Upper lobe of left lung (tissue), 4 donors: ENCODE measurements around the gene DMRTC2.

Experiments
- CTCF ChIP-seq, 6 experiments: fragments of 450-650 bp in 4 of 6; fragments of 200-600 bp in 2 of 6; sonication (generic) in 2 of 6; IDR thresholded peaks; one replicate each; pipeline ENCODE4 v1.5.1; 2016 to 2019; ENCODE audit warnings: antibody characterized with exemption in 6 of 6
- EP300 ChIP-seq, 4 donors: sonication (generic); formaldehyde crosslinking; IDR thresholded peaks; one replicate each; pipeline ENCODE4 v1.5.1; 2017; ENCODE audit warnings: antibody characterized with exemption in 4 of 4, control low read depth in 2 of 4
- POLR2A ChIP-seq, 4 donors: fragments of 450-650 bp; IDR thresholded peaks; one replicate each; pipeline ENCODE4 v1.5.1; 2016 to 2017; ENCODE audit warnings: antibody characterized with exemption in 4 of 4, mild to moderate bottlenecking in 2 of 4
- POLR2AphosphoS5 ChIP-seq, 2 donors: sonication (generic); formaldehyde crosslinking; IDR thresholded peaks; one replicate each; pipeline ENCODE4 v1.5.1; 2017; ENCODE audit warnings: antibody characterized with exemption in 2 of 2

- no peak for TF ChIP-seq POLR2A (IDR thresholded peaks at IDR 0.05)
- no peak for TF ChIP-seq POLR2AphosphoS5 (IDR thresholded peaks at IDR 0.05)
- TF ChIP-seq EP300 (IDR thresholded peaks at IDR 0.05), result no peak
- TF ChIP-seq CTCF (IDR thresholded peaks at IDR 0.05), result no peak
Observed at GRCh38 chr19:41883463-41883820, 38.6 kb downstream of the DMRTC2 start.
